DMS 273 treated with DMSO at 0.1 percent for 48 hours (cell line): Measurements from ENCODE around the gene PIEZO1.
A peak's percentile ranks its signal among the peaks of the same experiment; 100 is the strongest.

Experiments used
- DNase-seq: peaks from one replicate; lab custom pipeline; 2025; lab: John Stamatoyannopoulos, UW

PIEZO1 gene

DNA sequence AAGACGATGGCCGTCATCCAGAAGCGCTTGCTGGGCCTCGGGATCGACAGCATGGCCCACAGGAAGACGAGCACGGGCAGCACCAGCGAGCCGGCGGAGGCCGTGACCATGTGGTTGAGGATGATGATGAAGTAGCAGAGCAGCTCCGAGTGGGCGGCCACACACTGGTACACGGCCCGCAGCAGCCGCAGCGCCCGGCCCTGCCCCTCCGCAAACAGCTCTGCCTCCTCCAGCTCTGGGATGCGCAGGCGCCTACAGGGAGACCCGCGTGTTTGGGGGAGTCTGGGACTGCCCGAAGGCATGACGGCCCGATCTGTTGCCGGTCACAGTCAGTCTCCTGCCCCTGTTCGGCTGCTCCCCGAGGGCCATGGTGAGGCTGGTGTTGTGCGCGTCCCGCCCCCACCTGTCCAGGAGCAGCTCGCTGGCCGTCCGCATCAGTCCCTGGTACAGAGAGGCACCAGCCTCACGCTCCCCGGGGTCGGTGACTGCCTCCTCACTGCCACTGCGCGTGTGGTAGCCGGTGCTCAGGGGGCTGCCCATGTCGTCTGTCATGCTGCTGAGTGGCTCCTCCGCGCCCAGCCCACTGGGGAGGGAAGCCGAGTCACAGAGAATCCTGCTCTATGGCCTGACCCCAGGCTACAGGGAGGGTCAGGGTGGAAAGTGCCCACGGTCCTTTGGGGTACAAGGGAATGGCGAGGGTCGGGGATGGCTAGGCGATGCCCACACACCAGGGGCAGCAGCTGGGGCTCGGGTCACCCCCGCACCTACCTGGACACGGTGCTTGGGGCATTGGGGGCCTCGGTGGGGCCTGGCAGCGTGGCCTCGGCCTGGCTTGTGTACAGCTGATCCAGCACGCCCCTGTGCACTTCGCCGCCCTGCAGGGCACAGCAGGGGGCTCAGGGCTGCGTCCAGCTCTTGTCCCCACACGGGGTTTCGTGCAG lies 62.9 kb downstream of the PIEZO1 start:
- DNase-seq, result no peak

DNA sequence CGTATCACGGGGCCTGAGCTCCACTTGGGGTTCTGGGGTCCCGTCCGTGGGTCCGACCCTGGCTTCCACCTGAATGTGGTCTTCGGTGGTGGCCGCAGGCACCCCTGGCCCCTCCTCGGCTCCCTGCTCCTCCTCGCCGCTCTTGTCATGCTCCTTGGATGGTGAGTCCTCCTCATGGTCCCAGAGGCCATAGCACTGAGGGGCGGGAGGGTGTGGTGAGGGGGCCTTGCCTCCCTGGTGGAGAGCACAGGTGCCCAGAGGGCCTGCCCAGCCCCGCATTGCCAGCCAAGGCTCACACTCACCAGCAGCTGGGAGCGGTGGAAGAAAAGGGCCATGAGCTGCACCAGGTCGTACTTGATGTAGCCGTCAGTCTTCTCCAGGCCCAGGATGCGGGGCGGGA lies 63.8 kb downstream of the PIEZO1 start:
- DNase-seq, result no peak

DNA sequence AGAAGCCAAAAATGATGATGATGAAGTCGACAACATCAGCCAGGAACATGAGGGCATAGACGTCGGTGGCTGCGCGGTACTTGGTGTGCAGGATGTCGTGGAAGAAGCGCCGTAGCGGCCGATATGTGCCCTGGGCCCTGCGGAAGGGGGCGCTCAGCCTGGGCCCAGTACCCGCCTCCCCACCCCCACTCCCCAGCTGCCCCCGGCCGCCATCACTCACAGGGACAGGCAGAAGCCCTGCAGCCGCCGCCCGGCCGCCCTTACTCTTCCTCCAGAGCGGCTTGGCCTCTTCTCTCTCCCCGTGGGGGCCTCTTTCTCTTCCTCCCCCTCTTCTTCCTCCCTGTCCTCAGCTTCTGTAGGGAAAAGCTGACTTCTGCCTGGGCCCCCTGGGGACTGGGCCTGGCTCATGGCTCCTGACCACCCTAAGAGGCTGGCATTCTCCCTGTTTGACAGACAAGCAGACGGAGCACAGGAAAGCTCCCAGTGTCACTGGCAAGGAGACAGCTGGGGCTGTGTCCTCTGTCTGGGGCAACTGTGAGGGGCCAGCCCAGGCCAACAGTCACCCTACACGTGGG lies 64.5 kb downstream of the PIEZO1 start:
- no peak for DNase-seq

DNA sequence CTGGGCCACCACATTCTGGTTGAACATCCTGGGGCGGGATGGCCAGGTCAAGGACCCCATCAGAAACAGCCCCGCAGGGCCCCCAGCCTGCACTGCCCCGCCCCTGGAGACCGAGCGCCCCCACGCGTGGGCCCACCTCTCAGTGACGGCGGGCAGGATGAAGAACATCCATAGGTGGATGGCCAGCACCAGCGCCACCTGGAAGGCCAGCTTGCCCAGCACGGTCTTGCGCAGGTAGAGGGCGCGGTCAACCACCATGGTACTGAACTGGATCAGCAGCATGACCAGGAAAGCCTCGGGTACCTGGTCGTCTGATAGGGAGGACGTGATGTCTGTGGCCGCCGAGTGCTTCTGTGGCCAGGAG lies 65.1 kb downstream of the PIEZO1 start:
- no peak for DNase-seq

DNA sequence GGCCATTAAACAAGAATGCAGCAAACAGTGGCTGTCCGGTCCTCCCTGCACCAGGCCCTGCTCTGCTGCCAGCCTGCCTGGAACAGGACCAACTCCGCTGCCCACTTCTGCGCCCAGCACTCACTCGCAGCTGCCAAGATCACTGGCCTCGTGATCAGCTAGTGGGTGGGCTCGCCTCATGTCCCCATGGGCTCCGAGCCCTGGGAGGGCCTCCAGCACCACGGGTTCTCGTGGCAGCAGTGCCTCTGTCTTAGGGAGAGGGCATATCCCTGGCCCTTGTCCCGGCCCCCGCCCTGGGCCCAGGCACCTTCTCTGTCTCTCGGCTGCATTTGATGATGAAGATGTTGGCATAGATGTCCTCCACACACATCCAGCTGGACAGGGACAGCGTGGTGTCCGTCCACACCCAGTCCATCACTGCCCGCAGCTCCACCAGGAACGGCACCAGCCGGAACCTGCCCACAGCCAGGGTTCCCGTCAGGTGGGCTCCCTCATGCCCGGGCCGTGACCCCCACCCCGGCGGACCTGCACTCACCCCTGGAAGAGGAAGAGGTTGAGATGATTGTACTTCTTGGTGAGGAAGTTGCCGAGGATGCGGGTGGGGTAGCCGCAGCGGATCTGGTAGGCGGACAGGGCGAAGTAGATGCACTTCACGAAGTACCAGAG lies 65.6 kb downstream of the PIEZO1 start:
- no peak for DNase-seq

DNA sequence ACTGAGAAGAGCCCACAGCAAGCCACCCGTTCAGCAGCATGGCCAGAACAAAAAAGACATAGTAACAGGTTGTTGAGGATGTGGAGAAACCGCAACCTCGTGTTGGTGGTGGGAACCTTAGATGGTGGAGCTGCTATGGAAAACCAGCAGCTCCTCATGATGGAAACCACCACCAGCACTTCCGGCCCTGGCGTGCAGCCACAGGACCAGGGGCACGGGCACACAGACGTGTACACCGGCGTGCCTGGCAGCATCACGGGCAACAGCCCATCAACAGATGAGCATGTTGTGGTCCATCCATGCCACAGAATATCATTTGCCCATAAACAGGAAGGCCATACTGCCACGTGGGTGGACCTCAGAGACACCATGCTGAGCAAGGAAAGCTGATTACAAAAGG lies 66.8 kb downstream of the PIEZO1 start:
- no peak for DNase-seq

DNA sequence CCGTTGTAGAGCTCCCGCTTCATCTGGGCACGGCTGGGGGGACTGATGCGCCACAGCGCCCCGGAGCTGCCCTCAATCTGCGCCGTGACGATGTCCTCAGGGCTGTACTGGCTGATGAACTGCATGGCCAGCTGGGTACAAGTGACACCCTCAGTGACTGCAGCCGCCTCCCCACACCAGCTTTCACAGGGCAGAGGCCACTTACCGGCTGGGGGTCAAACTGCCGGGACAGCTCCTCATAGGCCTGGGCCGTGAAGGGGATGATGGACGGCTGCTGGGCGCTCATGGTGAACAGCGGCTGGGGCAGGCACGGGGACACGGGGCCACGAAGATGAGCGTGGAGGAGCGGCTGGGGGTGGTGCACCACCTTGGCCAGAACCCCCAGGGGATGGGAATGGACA lies 68.4 kb downstream of the PIEZO1 start:
- no peak for DNase-seq

DNA sequence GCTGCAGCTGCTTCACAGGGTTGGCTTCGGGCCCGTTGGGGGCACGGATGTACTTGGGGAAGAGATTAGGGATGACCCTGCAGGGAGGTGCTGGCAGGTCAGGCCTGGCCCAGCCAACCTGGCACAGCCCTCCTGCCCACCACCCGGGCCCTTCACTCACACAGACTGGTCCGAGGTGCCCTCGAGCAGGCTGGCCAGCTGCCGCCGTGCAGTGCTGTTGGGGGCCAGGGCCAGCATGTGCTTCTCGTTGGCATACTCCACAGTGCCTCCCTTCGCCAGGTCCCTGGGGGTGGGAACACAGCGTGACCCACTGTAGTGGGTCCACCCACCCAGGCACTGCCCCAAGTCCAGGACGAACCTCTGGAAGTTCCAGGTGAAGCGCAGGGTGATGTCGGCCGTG lies 68.8 kb downstream of the PIEZO1 start:
- DNase-seq, result no peak

DNA sequence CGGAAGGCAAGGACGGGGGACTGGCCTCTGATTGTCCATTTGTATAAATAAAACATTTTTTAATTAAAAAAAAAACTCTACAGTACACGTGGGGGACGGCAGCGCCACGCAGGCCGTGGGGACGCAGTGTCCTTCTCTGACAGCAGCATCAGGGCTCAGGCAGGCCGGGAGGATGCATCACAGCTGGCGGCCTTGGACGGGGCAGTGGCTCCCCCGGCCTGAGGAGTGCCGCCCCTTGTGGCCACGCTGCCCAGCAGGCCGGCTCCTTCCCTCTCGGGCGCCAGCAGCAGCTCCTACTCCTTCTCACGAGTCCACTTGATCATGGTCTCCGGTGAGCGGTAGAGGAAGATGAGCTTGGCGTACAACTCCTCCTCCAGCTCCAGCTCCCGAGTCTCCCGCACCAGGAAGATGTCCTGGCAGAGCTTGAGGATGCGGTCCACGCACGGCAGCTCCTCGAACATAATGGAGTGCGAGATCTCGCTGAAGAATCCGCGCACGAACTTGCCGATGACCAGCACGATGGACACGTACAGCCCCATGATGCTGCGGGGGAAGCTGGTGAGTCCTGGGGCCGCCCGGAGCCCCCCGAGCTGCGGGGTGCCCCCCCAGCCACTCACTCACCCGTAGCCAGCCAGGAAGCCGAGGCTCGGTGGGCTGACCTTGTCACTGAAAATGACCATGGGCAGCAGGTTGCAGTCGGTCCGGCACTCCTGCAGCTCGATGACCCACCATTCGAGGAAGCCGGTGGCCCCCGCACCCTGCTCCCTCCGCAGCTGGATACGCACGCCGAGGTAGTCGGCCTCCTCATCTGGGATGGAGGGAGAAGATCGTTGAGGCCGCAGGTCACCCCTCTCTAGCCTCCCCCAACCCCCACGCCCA lies 69.5 kb downstream of the PIEZO1 start:
- no peak for DNase-seq

DNA sequence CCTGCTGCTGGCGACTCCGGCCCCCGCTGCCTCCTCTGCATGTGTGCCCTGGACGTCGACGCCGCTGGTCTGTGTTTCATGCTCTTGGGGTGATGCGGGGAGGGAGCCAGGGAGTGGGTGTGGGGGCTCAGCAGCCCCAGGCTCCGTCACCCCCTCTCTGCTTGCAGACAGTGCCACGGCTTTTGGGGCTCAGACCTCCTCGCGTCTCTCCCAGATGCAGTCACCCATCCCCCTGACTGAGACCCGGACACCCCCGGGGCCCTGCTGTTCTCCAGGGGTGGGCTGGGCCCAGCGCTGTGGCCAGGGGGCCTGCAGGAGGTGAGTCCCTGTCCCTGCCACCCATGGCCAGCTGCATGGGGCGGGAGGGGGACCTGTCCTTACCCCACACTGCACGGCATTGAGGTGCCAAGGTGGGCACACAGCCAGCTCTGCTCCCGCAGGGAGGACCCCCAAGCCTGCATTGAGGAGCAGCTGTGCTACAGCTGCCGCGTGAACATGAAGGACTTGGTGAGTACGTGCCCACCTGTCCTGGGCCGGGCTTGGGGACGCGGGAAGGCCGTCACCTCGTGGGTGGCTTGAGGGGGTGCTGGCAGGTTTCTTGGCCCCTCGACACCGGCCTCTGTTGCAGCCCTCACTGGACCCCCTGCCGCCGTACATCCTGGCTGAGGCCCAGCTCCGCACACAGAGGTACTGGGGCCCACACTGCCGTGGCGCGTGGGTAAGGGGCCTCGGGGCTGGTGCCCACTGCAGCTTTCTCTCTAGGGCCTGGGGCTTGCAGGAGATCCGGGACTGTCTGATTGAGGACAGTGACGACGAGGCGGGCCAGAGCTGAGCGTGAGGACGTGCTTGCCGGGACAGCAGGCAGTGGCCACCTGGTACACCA lies 70.4 kb downstream of the PIEZO1 start:
- DNase-seq, result no peak

DNA sequence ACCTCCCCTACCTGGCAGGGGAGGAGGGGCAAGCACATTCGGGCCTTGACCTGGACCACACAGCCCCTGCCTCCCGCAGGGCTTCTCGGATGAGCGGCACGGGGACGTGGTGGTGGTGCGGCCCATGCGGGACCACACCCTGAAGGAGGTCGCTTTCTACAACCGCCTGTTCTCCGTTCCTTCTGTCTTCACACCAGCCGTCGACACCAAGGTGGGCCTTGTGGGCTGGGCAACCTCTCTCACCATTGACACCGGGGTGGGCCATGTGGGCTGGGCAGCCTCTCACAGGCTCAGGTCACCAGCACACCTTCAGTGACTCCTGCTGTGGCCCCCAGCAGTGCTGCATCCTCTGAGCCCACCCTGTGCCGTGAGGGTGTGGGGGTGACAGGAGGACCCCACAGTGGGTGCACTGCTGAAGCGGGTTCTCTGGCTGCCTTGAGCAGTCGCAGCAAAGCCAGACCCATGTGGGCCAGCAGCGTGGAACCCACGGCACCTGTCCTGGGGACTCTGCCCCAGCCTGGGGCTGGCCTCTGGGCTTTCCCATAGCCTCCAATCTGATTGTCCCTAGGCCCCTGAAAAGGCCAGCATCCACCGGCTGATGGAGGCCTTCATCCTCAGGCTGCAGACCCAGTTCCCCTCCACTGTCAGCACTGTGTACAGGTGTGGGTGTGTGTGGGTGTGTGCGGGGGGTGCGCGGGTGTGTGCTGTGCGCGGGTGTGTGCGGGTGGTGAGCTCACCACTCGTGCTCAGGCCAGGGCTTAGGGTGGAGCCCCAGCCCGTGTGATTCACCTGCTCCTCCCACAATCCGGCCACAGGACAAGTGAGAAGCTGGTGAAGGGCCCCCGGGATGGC lies 71.2 kb downstream of the PIEZO1 start:
- no peak for DNase-seq

DNA sequence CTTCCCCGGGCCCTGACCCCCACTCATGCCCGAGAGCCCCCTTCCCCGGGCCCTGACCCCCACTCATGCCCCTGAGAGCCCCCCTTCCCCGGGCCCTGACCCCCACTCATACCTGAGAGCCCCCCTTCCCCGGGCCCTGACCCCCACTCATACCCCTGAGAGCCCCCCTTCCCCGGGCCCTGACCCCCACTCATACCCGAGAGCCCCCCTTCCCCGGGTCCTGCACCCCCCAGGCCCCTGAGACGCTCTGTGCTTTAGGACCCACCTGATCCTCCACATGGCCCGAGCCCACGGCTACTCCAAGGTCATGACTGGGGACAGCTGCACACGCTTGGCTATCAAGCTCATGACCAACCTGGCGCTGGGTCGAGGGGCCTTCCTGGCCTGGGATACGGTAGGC lies 72.0 kb downstream of the PIEZO1 start:
- no peak for DNase-seq

DNA sequence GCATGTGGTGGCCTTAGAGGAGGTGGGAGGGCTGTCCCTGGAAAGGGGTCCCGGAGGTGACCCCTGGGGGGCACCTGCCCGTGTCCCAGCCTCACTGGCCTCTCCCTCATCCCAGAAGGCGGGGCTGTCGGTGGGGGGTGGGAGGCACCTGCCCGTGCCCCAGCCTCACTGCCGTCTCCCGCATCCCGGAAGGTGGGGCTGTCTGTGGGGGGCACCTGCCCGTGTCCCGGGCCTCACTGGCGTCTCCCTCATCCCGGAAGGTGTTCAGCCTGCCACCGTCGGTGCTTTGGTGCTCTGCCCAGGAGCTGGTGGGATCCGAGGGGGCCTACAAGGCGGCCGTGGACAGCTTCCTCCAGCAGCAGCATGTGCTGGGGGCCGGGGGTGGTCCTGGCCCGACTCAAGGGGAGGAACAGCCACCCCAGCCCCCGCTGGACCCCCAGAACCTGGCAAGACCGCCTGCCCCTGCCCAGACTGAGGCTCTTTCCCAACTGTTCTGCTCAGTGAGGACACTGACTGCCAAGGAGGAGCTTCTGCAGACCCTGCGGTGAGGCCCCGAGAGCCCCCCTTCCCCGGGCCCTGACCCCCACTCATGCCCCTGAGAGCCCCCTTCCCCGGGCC lies 72.5 kb downstream of the PIEZO1 start:
- no peak for DNase-seq

DNA sequence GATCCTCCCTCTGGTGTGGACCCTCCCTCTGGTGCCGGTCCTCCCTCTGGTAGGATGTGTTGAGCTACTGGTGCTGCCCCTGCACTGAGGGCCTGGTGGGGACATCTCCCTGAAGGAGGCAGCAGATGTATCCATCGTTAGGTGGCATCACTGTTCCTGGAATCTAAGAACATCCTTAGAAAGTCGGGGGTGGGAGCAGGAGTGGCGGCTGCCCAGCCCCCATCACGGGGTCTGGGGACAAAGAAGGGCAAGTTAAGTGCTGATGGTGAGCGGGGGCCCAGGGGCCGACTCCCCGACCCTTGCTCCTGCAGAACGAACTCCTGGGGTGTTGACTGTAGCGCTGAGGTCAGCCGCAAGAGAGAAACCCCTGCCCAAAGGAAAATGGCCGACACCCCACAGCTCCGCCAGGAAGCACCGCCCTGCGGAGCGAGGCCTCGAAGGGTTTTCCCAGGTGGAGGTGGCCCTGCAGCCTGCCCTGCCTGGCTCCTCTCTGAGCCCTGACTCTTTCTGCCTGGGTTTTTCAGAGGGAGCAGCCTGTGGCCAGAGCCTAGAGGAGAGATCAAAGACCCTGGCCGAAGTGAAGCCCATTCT lies 73.2 kb downstream of the PIEZO1 start:
- no peak for DNase-seq

DNA sequence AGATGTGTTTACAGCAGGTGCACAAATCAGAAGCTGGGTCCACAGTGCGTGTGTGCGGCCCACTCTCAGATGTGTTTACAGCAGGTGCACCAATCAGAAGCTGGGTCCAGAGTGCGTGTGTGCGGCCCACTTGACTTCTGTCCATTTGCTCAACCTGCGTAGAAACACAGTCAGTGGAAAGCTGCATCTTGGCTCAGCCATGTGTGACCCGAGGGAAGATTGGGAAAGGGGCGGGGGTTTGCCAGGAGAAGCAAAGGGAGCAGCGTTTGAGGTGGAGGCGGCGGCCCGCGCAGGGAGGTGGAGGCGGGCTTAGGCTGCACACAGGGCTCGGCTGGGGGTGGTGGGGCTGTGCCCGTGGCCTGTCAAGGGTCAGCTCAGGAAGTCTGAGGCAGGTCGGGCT lies 74.5 kb downstream of the PIEZO1 start:
- DNase-seq, result no peak

DNA sequence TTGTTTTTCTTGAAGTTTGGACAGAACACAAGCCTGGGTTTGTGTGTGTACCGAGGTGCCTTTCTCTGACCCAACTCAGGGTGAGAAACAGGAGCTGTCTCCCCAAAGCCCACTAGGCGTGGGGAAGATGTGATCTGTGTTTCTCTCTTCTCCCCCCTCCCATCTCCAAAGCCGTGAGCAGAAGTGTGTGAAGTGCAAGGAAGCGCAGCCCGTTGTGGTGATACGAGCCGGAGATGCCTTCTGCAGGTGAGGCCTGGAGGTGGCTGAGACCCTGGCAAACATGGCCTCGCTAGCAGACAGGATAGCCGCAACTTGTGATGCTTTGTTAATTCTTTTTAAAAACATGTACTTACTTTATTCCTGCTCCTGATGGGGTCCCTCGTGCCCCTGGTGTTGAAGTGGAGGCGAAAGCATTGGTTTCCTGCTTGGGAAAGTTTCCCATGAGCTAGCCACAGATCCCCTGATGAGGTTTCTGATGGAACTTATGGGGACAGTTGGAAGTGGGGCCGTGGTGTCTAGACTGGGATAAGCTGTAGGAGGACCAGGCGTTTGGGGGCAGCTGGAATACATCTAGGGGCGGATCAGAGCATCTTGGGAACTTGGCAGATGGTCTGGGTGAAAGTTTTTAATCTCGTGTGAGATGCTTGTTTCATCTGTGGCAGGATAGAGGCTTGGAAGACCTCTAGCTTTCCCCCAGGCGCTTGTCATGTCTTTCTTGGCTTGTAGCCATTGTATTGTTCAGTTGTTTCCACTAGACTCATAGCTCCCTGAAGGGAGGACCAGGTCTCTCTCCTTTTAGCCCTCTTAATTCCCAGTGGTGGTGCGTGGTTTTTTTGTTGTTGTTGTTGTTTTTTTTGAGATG lies 77.8 kb downstream of the PIEZO1 start:
- DNase-seq, result no peak

DNA sequence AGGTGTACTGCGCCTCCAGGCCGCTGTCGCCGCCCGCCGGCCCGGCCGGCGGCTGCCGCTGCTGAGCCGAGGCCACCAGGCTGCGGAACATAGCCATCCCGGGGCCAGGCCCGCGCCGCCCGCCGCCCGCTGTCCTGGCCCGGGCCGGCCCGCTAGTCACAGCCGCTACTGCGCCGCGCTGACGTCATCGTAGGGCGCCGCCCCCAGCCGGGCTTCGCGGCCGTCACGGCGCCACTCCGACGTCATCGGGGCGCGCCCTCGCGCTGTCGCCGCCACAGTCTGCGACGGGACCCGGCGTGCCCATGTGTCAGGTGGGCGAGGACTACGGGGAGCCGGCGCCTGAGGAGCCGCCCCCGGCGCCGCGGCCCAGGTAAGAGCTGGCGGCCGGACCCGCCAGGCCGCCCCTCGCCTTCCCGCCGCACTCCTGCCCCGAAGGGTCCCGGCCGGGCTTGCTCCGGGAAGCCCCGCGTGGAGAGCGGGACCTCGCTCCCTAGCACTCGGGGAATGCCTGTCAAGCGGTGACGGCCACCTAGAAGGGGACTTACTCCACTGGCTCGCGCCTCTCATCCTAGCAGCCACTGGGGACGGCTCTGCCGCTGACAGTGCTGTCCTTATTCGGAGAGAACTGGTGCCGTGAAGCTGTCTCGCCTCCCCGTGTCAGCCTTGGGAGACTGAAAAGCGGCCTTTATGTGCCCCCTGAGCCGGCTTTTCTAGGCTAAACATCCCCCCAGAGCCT lies 78.6 kb downstream of the PIEZO1 start, which contains the start of the genes CTU2 and RNF166:
Gene CTU2, plus strand, starts transcription at position 275 of the 736 bp plus-strand sequence. Its CDS starts 28 bp downstream, at position 303.
Gene RNF166, minus strand, starts transcription at position 180 of the 736 bp plus-strand sequence. Its CDS starts 83 bp downstream, at position 97.
- peak; percentile 29 for DNase-seq
